Calu3 (cell line): Measurements from ENCODE around the gene PRKD3. TPM values are rescaled to one million over a fixed set of nuclear protein-coding genes. Genes with fewer than 3 reads are reported as not detected.
A peak's percentile ranks its signal among the peaks of the same experiment; 100 is the strongest.

Experiments
- BruUV-seq: library from RNA; stranded (reverse); fragments of 400-500 nt; replicated peaks from 2 replicates; lab custom pipeline; 2021; lab: Mats Ljungman, UMichigan
- CTCF ChIA-PET: fragments of 300-600 bp; sonication (Branson Sonifier 250); formaldehyde crosslinking; loops from one replicate; lab custom pipeline; 2022; ENCODE audit warnings: antibody characterized with exemption; lab: Charles Lee
- DNase-seq: peaks from one replicate; pipeline ENCODE4 v3.0.0; 2022
- H3K27ac Mint-ChIP-seq: one replicate; pipeline ENCODE4 v1.8.0; 2022; ENCODE audit warnings: mixed read lengths; ENCODE audit not compliant: unreplicated experiment
- H3K27me3 Mint-ChIP-seq: one replicate; pipeline ENCODE4 v1.8.0; 2022; ENCODE audit warnings: mixed read lengths; ENCODE audit not compliant: unreplicated experiment
- H3K36me3 Mint-ChIP-seq: one replicate; pipeline ENCODE4 v1.8.0; 2022; ENCODE audit warnings: mild to moderate bottlenecking, moderate library complexity, mixed read lengths; ENCODE audit not compliant: insufficient read depth, unreplicated experiment
- H3K4me1 Mint-ChIP-seq: one replicate; pipeline ENCODE4 v1.8.0; 2022; ENCODE audit warnings: mild to moderate bottlenecking, low read depth, mixed read lengths; ENCODE audit not compliant: unreplicated experiment
- H3K4me3 Mint-ChIP-seq: one replicate; pipeline ENCODE4 v1.8.0; 2022; ENCODE audit warnings: mild to moderate bottlenecking, low read depth, moderate library complexity, mixed read lengths; ENCODE audit not compliant: unreplicated experiment
- H3K9me3 Mint-ChIP-seq: one replicate; pipeline ENCODE4 v1.8.0; 2022; ENCODE audit warnings: low read depth, mixed read lengths; ENCODE audit not compliant: unreplicated experiment
- CTCF ChIP-seq: fragments of 200-600 bp; IDR thresholded peaks from one replicate; pipeline ENCODE4 v1.8.0; 2022; ENCODE audit warnings: antibody characterized with exemption; ENCODE audit not compliant: unreplicated experiment
- intact Hi-C: fragments of 100-400 bp; cut with micrococcal nuclease; formaldehyde crosslinking; loops from one replicate; pipeline ENCODE4 v1.10.0; 2022; ENCODE audit not compliant: unreplicated experiment
- total RNA-seq: library from RNA; stranded (reverse); gene quantifications from 2 replicates; pipeline ENCODE4 v1.2.3, GENCODE V29; 2022

Gene PRKD3
- total RNA-seq, 1 experiment from 2014 or later = 33.4 TPM

GRCh38 chr2:37316181-37316580 is 8.5 kb downstream of the PRKD3 start:
- CTCF ChIA-PET = interaction anchor here (0.9 kb wide), 1 partner anchor 1385 kb away, joined by 3 read pairs; no protein-coding TSS in a partner anchor
- no peak for TF ChIP-seq CTCF
- Mint-ChIP-seq H3K4me1 (peaks cover 8% of the 10 kb centered on the region), H3K27ac (no peak overlapping the region), H3K36me3 (no peaks in the 10 kb centered on the region), H3K4me3 (no peak overlapping the region), H3K27me3 (no peaks in the 10 kb centered on the region), H3K9me3 (no peaks in the 10 kb centered on the region)
- BruUV-seq = no TSS peak
- DNase-seq = no peak
- intact Hi-C loops = no loop called here

- Mint-ChIP-seq H3K9me3 (no peaks in the 10 kb centered on the region), H3K4me3 (no peak overlapping the region), H3K36me3 (no peaks in the 10 kb centered on the region), H3K27ac (no peak overlapping the region), H3K4me1 (peaks cover 8% of the 10 kb centered on the region), H3K27me3 (no peaks in the 10 kb centered on the region)
- no TSS peak for BruUV-seq
- TF ChIP-seq CTCF = no peak
- intact Hi-C loops = no loop called here
- DNase-seq = no peak
- CTCF ChIA-PET = interaction anchor here (0.9 kb wide), 1 partner anchor 1385 kb away, joined by 3 read pairs; no protein-coding TSS in a partner anchor
Measured at GRCh38 chr2:37315364-37315763, 9.3 kb downstream of the PRKD3 start.

GRCh38 chr2:37307500-37307899 is 17.1 kb downstream of the PRKD3 start:
- CTCF ChIA-PET = no interaction called here
- no peak overlapping the region for H3K27ac Mint-ChIP-seq

GRCh38 chr2:37306024-37306423 is 18.6 kb downstream of the PRKD3 start:
- intact Hi-C loops = loop anchor here (5.0 kb wide), 1 partner anchor 51 kb away; no protein-coding TSS in a partner anchor
- Mint-ChIP-seq H3K4me3 (no peak overlapping the region), H3K9me3 (no peaks in the 10 kb centered on the region), H3K36me3 (no peaks in the 10 kb centered on the region), H3K4me1 (peaks cover 5% of the 10 kb centered on the region), H3K27ac (no peak overlapping the region), H3K27me3 (no peaks in the 10 kb centered on the region)
- no peak for TF ChIP-seq CTCF
- peak; percentile 4 for DNase-seq
- BruUV-seq = no TSS peak
- CTCF ChIA-PET = interaction anchor here (0.7 kb wide), 1 partner anchor 109 kb away, joined by 3 read pairs; no protein-coding TSS in a partner anchor

More at GRCh38 chr2:37307500-37307899, 17.1 kb downstream of the PRKD3 start:
- no TSS peak for BruUV-seq
- intact Hi-C loops = loop anchor here (5.0 kb wide), 1 partner anchor 50 kb away; no protein-coding TSS in a partner anchor
- H3K36me3 Mint-ChIP-seq = no peaks in the 10 kb centered on the region
- no peak for TF ChIP-seq CTCF
- no peaks in the 10 kb centered on the region for H3K27me3 Mint-ChIP-seq
- no peak overlapping the region for H3K4me3 Mint-ChIP-seq
- H3K4me1 Mint-ChIP-seq = peaks cover 5% of the 10 kb centered on the region
- no peak for DNase-seq
- H3K9me3 Mint-ChIP-seq = no peaks in the 10 kb centered on the region
